ENCODE results near the gene CPAMD8.

GRCh38 chr19:17021328-17021727, 5.3 kb downstream of the CPAMD8 start:
- TF ChIP-seq GATA3 (IDR thresholded peaks at IDR 0.05; ENCODE audit: low read depth, low read length) (no peak), GATA2 (IDR thresholded peaks at IDR 0.05; ENCODE audit: low read depth, low read length) (no peak)
